Stimulated activated CD8-positive, alpha-beta memory T cell treated with anti-CD3 and anti-CD28 coated beads, Interleukin-15, amount 100 ng/mL, for 1 hour (primary cell): ENCODE data around the gene CIB1.
"Not testable (repeated sequence)": the region's sequence is repeated elsewhere in the genome, so short reads cannot be mapped to it uniquely, and the experiment has no call there.

Experiments
- DNase-seq: peaks from one replicate; pipeline ENCODE4 v3.0.0-alpha.2; 2020; ENCODE audit warnings: low read depth

The CIB1 gene

DNA sequence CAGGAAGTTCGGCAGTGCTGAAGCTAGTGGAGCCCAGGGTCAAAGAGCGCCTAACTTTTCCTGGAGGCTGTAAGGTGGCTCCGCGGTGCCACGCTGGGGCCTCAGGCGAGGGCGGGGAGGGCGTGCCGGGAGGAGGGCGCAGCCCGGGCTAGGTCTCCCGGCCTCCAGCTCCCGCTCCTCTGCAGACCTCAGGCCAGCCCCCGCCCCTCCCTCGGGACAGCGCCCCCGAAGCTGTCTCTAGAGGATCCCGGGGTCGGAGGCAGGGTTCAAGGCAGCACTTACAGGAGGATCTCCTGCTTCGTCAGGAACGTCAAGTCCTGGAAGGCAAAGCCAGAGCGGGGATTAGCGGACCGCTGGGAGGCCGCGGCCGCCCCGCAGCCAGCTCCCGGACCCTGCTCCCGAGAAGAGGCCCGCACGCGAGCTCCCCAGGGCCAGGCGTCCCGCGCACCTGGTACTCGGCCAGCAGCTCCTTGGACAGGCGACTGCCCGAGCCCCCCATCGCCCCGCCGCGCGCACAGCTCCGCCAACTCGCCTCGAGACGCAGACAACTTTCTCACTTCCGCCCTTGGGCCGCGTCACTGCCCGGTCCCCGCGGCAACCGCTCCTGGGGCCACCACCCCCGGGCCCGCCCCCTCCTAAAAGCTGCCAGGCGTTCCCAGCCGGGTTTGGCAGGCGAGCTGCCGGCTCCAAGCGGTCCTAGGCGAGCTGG, at the start of gene CIB1:
Gene CIB1, minus strand, starts transcription at position 555 of the 709 bp plus-strand sequence. Its CDS starts 56 bp downstream, at position 499.
- DNase-seq = peak; percentile 88

- not testable (repeated sequence) for DNase-seq
These were observed 47.9 kb upstream of the CIB1 start for GRCh38 chr15:90281637-90282036.

GRCh38 chr15:90280743-90281142, 47.0 kb upstream of the CIB1 start:
- DNase-seq = not testable (repeated sequence)

DNA sequence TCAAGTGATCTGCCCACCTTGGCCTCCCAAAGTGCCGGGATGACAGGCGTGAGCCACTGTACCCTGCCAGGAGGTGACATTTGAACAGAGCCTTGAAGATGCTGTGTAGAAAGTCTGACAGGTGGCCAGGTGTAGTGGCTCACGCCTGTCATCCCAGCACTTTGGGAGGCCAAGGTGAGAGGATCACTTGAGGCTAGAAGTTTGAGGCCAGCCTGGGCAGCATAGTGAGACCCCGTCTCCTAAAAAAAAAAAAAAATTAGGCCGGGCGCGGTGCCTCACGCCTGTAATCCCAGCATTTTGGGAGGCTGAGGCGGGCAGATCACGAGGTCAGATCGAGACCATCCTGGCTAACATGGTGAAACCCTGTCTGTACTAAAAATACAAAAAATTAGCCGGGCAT, 44.7 kb upstream of the CIB1 start:
- not testable (repeated sequence) for DNase-seq

DNA sequence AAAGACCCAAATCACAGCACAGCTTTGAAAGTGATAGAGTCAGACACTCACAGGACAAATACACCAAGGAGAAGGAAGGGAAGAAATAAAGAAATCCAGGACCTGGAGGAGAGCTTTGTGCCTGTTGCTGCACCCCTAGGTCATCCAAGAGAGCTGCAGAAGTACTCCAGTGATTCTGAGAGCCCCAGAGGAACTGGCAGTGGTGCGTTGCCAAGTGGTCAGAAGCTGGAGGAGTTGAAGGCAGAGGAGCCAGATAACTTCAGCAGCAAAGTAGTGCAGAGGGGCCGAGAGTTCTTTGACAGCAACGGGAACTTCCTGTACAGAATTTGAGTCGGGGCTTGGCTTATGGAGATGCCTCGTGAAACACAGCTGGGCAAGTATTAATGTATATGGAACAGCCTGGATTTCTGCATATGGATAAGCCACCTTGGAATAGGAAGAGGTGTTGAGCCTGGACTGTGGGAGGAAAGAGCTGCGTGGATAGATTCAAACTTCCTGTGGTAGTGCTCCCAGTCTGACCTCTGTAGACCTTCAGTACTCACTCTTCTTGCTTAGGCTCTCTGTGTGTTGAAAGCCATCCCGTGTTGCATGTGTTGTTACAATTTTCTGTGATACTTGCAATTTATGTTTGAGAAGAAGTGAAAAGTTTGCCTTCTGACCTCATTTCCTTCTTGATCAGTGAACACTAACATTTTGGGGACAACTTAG, 37.9 kb upstream of the CIB1 start:
- DNase-seq = no peak

DNA sequence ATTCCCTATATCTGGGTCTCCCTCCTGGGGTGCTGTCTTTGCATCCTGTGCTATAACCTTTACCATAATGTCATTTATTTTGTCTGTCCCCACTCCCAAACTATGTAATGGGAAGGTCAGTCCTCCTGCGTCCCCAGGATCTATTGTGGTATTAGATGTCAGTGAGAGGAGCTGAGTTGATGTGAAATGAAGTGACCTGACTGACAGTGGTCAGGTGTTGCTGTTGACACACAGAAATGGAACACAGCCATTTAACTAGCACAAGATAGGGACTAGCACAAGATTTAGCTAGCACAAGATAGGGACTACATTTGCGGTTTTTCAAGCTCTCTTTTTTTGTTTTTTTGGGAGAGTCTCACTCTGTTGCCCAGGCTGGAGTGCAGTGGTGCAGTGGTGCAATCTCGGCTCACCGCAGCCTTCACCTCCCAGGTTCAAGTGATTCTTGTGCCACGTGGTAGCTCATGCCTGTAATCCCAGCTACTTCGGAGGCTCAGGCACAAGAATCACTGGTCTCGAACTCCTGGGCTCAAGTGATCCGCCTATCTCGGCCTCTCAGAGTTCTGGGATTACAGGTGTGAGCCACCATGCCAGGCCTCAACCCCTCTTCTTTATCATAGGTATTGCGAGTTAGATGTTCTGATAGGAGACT, 36.9 kb upstream of the CIB1 start:
- DNase-seq = no peak

- DNase-seq = no peak
These were observed 34.7 kb upstream of the CIB1 start for GRCh38 chr15:90268415-90268814.

GRCh38 chr15:90266485-90266884, 32.7 kb upstream of the CIB1 start:
- no peak for DNase-seq

DNA sequence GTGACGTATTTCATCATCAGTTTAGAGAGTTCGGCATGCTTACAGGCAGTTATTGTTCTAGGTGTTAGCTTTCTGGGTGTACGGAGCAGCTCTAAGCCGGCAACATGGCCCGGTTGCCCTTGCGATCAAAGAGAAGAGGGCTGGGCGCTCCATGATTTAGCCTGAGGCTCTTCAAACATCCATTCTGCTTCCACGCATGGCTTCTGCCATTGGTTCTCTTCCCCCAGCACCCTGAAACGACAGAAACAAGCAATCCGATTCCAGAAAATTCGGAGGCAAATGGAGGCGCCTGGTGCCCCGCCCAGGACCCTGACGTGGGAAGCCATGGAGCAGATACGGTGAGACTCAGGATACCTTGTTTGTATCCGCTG, 32.3 kb upstream of the CIB1 start:
- DNase-seq = no peak

DNA sequence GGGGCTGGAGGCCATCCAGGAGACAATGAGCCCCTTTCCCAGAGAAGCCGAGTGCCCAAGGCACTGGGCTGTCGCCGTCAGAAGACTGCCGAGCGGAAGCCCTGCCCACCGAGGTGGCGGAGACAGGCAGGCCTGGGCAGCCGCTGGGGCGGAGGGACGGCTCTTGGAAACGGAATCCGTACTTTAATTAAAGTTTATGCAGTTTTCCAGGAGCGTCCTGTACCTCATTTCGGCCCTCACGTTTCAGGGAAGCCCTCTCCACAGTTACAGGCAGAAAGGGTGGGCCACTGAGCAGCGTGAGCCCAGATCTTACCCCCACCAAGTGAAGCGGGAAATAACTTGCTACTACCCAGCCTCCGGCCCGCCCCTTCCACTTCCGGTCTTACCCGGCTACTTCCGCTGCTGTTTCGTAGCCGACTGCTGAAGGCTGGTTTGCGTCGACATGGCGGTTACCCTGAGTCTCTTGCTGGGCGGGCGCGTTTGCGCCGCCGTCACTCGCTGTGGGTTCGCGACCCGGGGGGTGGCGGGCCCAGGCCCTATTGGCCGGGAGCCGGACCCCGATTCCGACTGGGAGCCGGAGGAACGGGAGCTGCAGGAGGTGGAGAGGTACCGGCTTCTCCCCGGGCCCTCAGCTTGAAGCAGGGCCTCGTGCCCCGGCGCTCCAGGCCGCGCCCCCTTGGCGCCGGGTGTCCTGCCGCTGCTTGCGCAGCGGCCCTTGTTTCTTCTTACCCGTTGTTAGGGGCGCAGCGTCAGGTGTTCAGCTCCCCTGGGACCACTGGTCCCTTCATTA, 31.7 kb upstream of the CIB1 start, which contains the start of gene NGRN:
Gene NGRN, plus strand, starts transcription at position 402 of the 790 bp plus-strand sequence. Its CDS starts 41 bp downstream, at position 443.
- peak; percentile 89 for DNase-seq

- no peak for DNase-seq
These were observed 30.9 kb upstream of the CIB1 start for GRCh38 chr15:90264671-90265070.

DNA sequence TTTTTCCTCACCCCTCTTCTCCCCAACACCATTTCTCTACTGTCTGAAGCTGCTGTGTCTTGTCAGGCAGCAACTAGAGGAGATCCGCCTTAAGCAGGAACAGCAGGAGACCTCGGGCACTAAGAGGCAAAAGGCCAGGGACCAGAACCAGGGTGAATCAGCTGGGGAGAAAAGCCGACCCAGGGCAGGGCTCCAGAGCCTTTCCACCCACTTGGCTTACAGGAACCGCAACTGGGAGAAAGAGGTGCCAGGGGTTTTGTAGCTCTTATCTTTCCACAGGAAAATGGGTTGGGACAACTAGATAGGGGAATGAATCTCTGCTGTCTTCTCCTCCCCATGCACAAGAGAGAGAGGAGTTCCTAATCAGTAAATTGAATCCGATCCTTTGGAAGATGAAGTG, 28.7 kb upstream of the CIB1 start:
- DNase-seq = no peak

DNA sequence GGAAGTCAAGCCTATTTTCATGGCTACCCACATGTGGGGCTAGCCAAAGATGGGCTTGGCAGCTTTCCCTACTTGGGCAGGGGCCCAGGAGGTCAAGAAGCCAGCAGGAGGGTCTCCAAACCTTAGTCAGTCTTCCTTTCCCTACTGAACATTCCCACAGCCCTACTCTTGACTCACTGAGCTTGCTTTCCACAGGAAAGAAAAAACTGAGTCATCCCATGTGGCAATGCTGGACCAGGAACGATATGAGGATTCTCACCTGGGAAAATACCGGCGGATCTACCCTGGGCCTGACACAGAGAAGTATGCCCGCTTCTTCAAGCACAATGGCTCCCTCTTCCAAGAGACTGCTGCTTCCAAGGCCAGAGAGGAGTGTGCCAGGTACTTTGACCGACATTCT, 28.1 kb upstream of the CIB1 start:
- no peak for DNase-seq

DNA sequence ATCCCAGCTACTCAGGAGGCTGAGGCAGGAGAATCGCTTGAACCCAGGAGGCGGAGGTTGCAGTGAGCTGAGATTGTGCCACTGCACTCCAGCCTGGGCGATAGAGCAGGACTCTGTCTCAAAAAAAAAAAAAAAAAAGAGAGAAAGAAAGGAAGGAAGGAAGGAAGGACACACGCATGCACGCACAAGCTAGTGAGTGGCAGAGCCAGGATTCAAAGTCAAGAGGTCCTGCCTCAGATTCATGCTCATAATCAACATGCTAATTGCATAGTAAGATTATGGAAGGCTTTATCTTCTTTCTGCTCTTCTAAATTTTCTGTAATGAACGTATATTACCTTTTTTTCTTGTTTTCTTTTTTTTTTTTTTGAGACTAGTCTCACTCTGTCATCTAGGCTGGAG, 27.0 kb upstream of the CIB1 start:
- DNase-seq = not testable (repeated sequence)

DNA sequence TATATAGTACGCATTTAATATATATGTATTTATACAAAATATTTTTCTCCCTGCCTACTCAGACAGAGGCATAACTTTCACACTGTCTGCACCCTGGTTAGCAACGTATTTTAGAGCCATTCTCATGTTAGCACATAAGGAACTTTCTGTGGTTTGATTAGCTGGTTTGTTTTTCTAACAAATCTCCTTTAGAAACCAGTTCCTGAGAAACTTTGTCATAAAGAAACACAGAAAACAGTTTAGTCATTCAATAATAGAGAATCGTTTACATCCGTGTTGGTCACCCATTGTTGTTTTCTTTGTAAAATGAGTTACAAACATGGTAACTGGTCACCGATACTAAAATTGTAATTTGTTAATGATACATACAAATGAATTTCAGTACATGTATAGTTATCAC, 25.8 kb upstream of the CIB1 start:
- no peak for DNase-seq

GRCh38 chr15:90257776-90258175, 24.0 kb upstream of the CIB1 start:
- DNase-seq = no peak

DNA sequence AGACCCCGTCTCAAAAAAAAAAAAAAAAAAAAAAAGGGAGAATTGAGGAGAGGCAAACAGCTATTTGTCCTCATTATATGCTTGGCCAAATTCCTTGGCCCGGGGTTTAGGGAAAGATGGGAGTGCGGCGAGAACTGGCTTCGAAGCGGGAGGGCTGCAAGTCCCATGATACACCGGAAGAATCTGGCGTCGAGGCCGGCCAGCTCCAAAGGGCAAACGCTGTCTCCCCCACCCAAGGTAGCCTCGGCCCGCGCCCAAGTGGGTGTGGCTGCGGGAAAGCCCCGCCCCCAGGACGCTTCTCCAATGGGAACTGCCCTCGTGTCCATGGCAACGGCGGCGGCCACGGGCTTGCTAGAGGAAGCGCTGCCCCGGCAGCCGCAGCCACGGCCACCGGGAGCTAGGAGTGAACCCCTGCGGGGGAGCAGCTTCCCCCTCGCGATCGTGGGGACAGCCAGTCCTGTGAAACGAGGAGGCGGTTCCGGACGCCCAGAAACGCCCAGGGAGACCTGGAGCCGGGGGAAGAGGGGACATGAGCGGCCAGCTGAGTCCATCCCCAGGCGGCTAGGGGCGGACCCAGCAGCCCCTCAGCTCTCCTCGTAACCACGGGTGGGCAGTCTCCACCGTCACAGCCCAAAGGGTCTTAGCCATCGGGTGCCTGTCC, 15.6 kb upstream of the CIB1 start, which contains the start of gene TTLL13:
Gene TTLL13, plus strand, starts transcription at position 354 of the 661 bp plus-strand sequence. CDS start 1,075 bp downstream, outside the sequence.
- DNase-seq = peak; percentile 48

- DNase-seq = no peak
These were observed 15.1 kb upstream of the CIB1 start for GRCh38 chr15:90248789-90249202.

DNA sequence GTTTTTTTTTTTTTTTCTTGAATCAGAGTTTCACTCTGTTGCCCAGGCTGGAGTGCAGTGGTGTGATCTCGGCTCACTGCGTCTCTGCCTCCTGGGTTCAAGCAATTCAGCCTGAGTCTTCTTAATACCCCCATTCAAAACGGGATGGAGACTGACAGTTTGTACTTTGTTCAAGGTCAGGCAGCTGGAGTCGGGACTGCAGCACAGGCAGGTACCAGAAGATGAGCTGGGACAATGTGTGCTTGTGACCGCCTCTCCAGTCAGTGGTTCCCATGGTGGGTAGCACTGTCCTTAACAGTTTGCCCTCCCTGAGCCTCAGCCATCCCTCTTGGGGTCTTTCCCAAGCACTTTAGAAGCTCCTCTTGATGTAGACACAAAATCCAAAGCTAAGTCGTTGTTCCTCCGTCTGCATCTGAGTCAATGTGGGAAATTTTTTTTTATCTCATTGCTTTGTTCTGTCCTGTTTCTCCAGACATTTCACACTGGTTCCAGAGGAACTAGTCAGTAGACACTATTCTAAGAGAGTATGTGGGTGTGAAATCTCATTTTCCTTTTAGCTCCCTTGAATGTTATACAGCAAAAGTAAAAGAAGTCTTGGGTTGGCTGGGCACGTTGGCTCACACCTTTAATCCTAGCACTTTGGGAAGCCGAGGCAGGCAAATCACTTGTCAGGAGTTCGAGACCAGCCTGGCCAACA, 10.3 kb upstream of the CIB1 start:
- no peak for DNase-seq

DNA sequence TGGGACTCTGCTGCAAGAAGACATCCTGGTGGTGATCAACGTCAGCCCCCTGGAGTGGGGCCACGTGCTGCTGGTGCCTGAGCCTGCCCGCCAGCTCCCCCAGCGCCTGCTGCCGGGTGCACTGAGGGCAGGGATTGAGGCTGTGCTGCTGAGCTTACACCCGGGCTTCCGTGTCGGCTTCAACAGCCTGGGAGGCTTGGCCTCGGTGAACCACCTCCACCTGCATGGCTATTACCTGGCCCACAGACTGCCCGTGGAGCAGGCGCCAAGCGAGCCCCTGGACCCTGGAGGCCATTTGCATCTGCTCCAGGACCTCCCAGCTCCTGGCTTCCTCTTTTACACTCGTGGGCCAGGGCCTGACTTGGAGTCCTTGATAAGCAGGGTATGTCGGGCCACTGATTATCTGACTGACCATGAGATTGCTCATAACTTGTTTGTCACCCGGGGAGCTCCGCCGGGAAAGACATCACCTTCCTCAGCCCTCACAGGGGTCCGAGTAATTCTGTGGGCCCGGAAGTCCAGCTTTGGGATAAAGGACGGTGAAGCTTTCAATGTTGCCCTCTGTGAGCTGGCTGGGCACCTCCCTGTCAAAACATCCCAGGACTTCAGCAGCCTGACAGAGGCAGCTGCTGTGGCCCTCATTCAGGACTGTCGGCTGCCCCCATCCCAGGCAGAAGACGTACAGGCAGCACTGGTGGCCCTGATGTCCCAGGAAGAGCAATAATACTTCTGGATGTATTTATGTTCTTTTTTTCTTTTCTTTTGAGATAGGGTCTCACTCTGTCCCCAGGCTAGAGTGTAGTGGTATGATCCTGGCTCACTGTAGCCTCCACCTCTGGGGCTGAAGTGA, 7.8 kb upstream of the CIB1 start:
- no peak for DNase-seq
